SKM-1 (cell line): ENCODE measurements around the gene FRMD4A.
"Not testable (repeated sequence)": the region's sequence is repeated elsewhere in the genome, so short reads cannot be mapped to it uniquely, and the experiment has no call there.

Source experiments
- DNase-seq: peaks from one replicate; lab custom pipeline; 2025; ENCODE audit not compliant: unreplicated experiment; lab: John Stamatoyannopoulos, UW

The FRMD4A gene

GRCh38 chr10:14066106-14066505 is 264.6 kb downstream of the FRMD4A start:
- DNase-seq: no peak

GRCh38 chr10:14063531-14064285 is 267.0 kb downstream of the FRMD4A start:
- no peak for DNase-seq

- DNase-seq: no peak
Observed at GRCh38 chr10:14062528-14063260, 268.0 kb downstream of the FRMD4A start.

- no peak for DNase-seq
Observed at GRCh38 chr10:14060320-14061070, 270.2 kb downstream of the FRMD4A start.

GRCh38 chr10:14056610-14057332 is 274.0 kb downstream of the FRMD4A start:
- DNase-seq: no peak

- no peak for DNase-seq
Observed at GRCh38 chr10:14052931-14053330, 277.8 kb downstream of the FRMD4A start.

- no peak for DNase-seq
Observed at GRCh38 chr10:14050598-14050997, 280.1 kb downstream of the FRMD4A start.

- no peak for DNase-seq
Observed at GRCh38 chr10:14048930-14049613, 281.7 kb downstream of the FRMD4A start.

- no peak for DNase-seq
Observed at GRCh38 chr10:14047431-14047830, 283.3 kb downstream of the FRMD4A start.

GRCh38 chr10:14042051-14042450 is 288.7 kb downstream of the FRMD4A start:
- not testable (repeated sequence) for DNase-seq

GRCh38 chr10:14040787-14041631 is 289.7 kb downstream of the FRMD4A start:
- DNase-seq: no peak

- no peak for DNase-seq
Observed at GRCh38 chr10:14039968-14040668, 290.6 kb downstream of the FRMD4A start.

GRCh38 chr10:14036233-14036632 is 294.5 kb downstream of the FRMD4A start:
- no peak for DNase-seq

GRCh38 chr10:14035506-14035905 is 295.2 kb downstream of the FRMD4A start:
- DNase-seq: no peak

- DNase-seq: no peak
Observed at GRCh38 chr10:14032406-14032998, 298.2 kb downstream of the FRMD4A start.

GRCh38 chr10:14026325-14026724 is 304.4 kb downstream of the FRMD4A start:
- DNase-seq: no peak

- DNase-seq: no peak
Observed at GRCh38 chr10:14025283-14026189, 305.2 kb downstream of the FRMD4A start.
